ENCODE results near the gene PHACTR3. TPM values are rescaled to one million over a fixed set of nuclear protein-coding genes. Genes with fewer than 3 reads are reported as not detected.

The PHACTR3 gene
- total RNA-seq, 1 experiment from 2014 or later, result not detected

DNA sequence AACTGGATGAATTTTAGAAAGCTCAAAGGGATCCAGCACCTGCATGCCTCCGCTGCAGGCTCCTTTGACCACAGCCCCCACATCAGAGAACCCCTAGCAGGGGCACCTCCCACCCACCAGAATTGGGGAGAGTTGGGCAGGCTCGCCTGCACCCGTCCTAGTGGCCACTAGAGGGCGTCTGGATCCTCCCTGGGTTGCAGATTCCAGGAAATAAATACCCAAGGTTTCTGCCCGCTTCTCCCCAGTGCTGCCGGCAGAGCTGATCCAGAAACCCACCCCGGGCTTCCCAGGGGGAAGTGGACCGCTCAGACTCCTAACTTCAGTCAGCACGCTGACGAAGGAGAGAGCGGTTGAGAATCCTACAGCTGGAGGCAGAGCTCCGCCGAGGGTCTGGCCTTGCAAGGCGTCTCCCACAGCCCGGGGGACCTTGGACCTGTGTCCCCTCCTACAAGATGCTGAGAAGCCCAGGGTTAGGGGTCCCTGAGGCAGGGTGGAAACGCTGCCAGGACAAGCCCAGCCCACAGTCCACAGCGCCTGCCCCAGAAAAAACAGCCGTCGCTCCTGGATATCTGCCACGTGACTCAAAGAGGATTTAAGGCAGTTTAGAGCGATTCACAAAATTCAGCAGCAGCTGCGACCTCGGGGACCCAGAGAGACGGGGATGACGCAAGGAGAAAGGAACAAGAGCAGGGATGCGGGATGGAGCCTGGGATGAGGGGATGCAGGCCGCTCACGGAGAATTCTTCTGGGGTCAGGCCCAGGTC, 32.6 kb upstream of the PHACTR3 start:
- WGBS (ENCODE audit: extremely low coverage, insufficient read length, low lambda C conversion rate), result no CpG with 5 or more reads among the region's 28 CpGs

More for the DNA sequence above, 32.6 kb upstream of the PHACTR3 start:
- H3K4me1 Mint-ChIP-seq, result peaks cover 5 to 7% of the 10 kb centered on the region in 2 experiments
- Histone ChIP-seq H2BK20ac (ENCODE audit: low read depth, low read length, poor library complexity, severe bottlenecking) (no peak overlapping the region), H3K27ac (ENCODE audit: insufficient read length, low read depth, low read length) (no peak overlapping the region), H4K8ac (replicated peaks; ENCODE audit: insufficient read length, low read depth, low read length) (no peak overlapping the region), H4K91ac (ENCODE audit: insufficient read length, low read depth, low read length) (no peak overlapping the region), H4K20me1 (ENCODE audit: control insufficient read depth, insufficient read depth, insufficient read length) (no peaks in the 10 kb centered on the region), H4K5ac (ENCODE audit: insufficient read length, low read depth, low read length) (no peak overlapping the region), H3K9me3 (ENCODE audit: control insufficient read depth, low read depth, low read length) (no peaks in the 10 kb centered on the region), H3K23ac (ENCODE audit: insufficient read length, low read depth, low read length) (no peak overlapping the region), H3K18ac (ENCODE audit: insufficient read length, low read depth, low read length) (peak overlapping the region; percentile 61), H2BK15ac (ENCODE audit: low read depth, low read length) (no peak overlapping the region), H3K27me3 (ENCODE audit: insufficient read depth, low read length) (peaks cover 17% of the 10 kb centered on the region; the same call in 1 of the 2 replicates), H3T11ph (ENCODE audit: low read length) (no peak overlapping the region), H3K9ac (ENCODE audit: extremely low read depth, insufficient read length, low read length) (no peak overlapping the region), H2AK5ac (ENCODE audit: insufficient read length, low read length) (no peak overlapping the region), H2AFZ (ENCODE audit: low read length) (peak overlapping the region; percentile 43), H2BK120ac (ENCODE audit: low read depth, low read length, poor library complexity, severe bottlenecking) (no peak overlapping the region), H3K4me2 (ENCODE audit: insufficient read depth, insufficient read length, low read length) (peak overlapping the region; percentile 64), H2BK5ac (ENCODE audit: insufficient read length, low read length) (no peak overlapping the region), H3K79me1 (ENCODE audit: insufficient read depth, low read depth, low read length, poor library complexity, severe bottlenecking) (no peaks in the 10 kb centered on the region), H2BK12ac (ENCODE audit: insufficient read length, low read depth, low read length) (no peak overlapping the region), H3K56ac (ENCODE audit: insufficient read length, low read depth, low read length) (no peak overlapping the region), H3K14ac (ENCODE audit: insufficient read depth, low read length) (no peak overlapping the region; the same call in 1 of the 2 replicates), H3K4ac (ENCODE audit: low read depth, low read length) (no peak overlapping the region), H3K79me2 (ENCODE audit: insufficient read depth, low read length) (no peaks in the 10 kb centered on the region), H3K4me1 (ENCODE audit: insufficient read depth, low read length) (no peaks in the 10 kb centered on the region), H3K23me2 (ENCODE audit: insufficient read length, low read depth, low read length, poor library complexity, severe bottlenecking) (peaks cover 5% of the 10 kb centered on the region)
- H3K4me3 Mint-ChIP-seq, result peak overlapping the region; percentile 44 to 71
- H3K36me3 Mint-ChIP-seq (ENCODE audit: insufficient read depth in 1 of 3, low read depth in 3 of 3), result no peaks in the 10 kb centered on the region
- peak; percentile 81 for DNase-seq
- no peak overlapping the region for H3K27ac Mint-ChIP-seq
- H3K9me3 Mint-ChIP-seq, result peaks cover 0 to 18% of the 10 kb centered on the region in 2 experiments; a peak in 3 of 5 replicates
- H3K27me3 Mint-ChIP-seq (ENCODE audit: low read depth), result peaks cover 86% of the 10 kb centered on the region
- peak; percentile 97 for TF ChIP-seq CTCF (conservative IDR thresholded peaks at IDR 0.05)

All from H9 (cell line).